ENCODE data around the gene RABGGTA.

The RABGGTA gene

DNA sequence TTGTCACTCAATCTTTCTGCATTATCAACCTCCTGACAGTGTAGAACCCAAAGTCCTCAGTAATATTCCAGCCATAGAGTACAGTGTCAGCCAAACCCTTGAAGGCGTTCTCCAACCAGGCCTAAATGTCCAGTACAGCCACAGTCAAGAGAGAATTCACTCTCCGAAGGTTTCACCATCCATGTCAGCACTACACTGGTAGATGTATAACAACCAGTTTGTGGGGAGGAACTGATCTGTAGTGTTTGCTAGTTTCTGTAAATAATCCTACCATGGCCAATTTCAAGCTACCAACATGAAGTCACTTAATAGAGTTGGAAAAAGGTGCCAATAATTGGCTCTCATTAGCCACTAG is 55.1 kb downstream of the RABGGTA start:
- DNase-seq (ENCODE audit: low read depth): no peak
